SIG-M5 treated with dmso at 0.1 percent for 504 hours (cell line): ENCODE data around the gene TUBG2.

Experiments used
- DNase-seq: peaks from one replicate; lab custom pipeline; 2025; ENCODE audit not compliant: unreplicated experiment; lab: John Stamatoyannopoulos, UW

Gene TUBG2

DNA sequence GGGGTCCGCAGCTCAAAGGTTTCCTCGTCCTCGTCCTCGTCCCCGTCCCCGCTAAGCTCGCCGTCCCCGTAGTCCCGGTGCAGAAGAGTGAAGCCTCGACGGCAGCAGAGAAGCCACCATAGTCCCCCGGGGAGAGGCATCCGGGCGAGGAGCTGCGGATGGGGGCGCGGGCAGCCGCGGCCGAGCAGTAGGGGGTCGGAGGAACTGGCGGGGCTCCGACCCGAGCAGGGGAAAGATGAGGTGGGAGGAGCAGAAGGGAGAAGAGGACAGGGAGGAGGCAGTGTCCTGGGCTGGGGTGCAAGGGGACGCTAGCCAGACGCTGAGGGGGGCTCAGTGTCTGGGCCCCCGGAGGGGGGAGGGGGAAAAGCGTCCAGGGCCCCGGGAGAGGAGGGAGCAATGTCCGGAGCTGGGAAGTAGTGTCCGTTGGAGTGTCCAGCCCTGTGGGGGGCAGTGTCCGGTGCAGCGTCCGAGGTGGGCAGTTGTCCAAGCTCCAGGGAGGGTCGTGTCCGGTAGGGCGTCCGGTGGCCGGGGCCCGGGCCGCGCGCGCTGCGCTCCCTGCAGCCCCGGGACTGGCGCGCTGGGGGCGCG lies 17.4 kb downstream of the TUBG2 start, which contains the start of gene PLEKHH3:
Gene PLEKHH3, minus strand, starts transcription at position 571 of the 588 bp plus-strand sequence. Its CDS starts 431 bp downstream, at position 140.
- DNase-seq, result no peak

- DNase-seq, result peak; percentile 99
Observed at GRCh38 chr17:42677012-42677857, 18.2 kb downstream of the TUBG2 start.

DNA sequence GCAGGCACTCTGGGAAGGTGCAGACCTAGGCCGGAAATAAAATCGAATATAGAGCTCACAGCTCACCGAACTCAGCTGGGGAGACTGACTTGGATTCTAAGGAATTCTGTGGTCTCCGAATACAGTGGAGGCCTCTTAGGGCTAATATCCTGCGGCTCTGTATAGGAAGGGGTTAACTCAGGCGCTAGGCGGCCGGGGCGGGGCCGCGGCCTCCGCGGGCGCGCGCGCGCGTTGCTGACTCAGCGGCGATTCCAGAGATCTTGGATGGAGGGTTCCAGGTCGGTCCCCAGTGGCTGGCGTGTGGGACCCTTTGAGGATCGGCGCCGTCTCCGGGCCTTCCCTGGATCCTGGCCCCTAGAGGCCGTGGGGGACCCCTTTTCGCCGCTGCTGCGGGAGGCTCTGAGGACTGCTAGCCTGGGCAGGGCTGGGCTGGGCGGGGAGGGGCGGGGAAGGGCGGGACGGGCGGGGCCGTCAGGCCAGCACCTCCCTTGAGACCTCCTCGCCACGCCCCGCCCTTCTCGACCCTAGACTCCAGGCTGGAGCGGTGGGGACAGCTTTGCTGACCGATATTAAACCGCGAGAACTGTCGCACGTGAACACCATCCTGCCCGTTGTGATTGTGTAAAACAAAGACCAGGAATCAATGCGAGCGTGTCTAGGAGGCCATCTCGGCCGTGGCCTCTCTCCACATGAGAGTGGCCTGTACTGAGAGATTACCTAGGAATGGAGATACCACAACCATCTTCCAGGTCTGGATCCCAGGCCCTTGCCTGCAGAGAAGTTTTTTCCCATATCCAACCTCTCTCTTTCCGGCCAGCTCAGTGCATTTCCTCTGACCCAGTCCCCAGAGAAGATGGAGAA lies 19.1 kb downstream of the TUBG2 start:
- DNase-seq, result peak; percentile 82

DNA sequence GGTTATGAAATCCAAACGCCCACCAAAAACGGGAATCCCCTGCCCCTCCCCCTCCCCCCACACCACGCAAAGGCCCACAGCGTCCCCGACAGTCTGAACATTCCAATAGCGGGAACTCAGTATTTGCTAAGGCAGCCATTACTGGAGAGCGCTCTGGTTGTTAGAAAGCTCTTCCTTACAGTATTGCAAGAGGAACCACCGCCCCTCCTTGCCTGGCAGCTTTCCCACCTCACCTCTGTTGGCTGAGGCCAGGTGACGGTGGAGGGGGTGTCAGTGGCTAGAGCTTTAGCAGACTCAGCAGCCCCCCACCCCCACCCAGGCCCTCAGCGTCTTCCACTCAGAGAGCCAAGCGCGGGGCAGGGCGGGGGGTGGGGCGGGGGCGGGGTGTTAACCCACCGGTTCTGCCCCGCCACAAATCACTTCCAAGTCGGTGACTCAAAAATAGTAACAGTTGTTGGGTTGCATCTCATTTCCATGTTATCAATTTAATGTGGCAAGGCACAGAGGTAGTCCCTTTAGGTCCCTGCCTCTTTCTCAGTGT lies 19.9 kb downstream of the TUBG2 start:
- peak; percentile 18 for DNase-seq

DNA sequence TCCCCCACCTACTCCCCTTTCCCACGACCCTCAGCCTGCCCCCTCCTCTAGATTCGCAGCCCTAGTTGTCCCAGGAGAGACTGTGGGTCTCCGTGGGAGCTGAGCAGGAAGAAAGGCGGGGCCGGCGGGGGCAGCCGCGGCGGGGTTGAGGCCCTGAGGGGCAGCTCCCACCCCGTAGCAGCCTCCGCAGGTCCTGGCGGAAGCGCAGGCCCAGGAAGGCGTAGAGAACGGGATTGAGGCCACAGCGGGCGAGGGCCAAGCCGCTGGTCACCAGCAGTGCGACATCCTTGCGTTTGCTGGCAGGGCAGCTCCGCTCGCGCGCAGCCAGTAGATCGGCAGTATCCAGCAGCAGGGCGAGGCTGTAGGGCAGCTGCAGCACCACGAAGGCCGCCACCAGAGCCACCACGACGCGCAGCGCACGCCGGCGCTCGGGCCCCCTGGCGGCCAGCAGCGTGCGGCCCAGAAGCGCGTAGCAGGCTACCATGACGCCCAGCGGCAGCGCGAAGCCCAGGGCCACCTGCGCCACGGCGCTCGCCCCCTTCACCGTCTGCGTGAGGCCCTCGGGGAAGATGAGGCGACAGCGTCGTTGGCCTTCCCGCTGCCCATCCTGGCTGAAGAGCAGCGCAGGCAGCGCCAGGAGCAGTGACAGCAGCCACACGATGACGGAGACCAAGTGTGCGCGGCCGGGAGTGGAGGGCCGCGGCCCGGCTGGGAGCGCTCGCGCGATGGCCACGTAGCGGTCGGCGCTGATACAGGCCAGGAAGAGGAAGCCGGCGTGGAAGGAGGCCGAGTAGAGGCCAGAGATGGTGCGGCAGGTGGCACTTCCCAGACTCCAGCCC lies 20.6 kb downstream of the TUBG2 start:
- peak; percentile 45 for DNase-seq

- no peak for DNase-seq
Observed at GRCh38 chr17:42680331-42680808, 21.3 kb downstream of the TUBG2 start.

DNA sequence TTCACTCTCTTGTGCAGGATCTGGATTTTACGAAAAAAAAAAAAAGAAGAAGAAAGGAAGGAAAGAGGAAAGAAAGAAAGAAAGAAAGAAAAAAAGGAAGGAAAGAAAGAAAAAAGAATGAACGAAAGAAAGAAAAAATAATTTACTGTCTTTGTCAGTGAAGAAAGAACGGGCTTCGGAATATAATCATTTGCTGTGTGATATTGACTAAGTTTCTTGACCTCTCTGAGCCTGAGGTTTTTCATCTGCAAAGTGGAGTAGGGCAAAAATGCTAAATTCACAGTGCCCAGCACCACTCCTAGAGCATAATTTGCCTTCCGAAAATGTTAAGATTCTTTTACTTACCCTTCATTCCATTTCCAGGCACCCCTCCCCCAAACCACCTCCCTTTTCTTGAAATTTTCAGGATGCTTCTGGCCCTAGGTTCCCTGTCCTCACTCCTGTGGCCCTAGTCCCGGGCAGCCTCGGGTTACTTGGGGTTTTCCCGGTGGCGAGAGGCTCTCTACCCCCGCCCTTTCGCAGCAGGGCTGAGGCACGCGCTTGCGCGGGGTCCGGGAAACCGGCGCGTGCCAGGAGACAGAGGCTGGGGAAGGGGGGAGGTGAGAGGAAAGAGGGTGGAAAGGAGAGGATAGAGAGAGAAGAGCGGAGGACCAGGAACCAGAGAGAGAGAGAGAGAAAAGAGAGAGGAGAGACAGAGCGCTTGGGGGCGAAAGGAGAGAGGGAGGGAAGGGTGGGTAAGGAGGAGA lies 23.1 kb downstream of the TUBG2 start, which contains the start of gene CNTNAP1:
Gene CNTNAP1, plus strand, starts transcription at position 556 of the 746 bp plus-strand sequence. CDS start 299 bp downstream, outside the sequence.
- DNase-seq, result no peak

DNA sequence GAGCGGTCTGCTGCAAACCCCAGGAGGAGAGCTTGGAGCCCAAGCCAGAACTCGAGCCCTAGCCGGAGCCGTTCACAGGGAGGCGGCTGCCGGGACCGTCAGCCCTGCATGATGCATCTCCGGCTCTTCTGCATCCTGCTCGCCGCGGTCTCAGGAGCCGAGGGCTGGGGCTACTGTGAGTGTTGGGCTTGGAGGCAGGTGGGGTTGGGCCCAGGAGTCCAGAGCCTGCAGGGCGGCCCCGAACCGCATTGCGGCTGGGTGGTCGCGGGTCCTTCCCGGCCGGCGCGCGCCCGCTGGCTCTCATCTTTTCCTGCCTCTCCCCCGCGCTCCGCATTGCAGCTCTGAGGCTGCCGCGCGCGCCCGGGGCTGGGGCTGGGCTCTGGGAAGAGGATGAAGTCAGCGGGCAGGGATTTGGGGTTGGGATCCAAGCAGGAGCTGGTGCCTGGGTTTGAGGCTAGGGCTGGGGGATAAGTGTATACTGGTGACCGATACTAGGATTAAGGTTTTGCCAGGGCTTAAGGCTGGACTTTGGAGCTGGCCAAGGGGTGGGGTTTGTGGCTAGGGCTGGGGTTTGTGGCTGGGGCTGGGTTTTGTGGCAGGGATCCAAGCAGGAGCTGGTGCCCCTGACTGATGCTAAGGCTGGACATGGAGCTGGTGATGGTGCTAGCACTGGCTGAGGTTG lies 23.8 kb downstream of the TUBG2 start:
- DNase-seq, result peak; percentile 13

GRCh38 chr17:42683407-42684034 lies 24.4 kb downstream of the TUBG2 start:
- DNase-seq, result no peak

- DNase-seq, result no peak
Observed at GRCh38 chr17:42684929-42685556, 26.0 kb downstream of the TUBG2 start.

DNA sequence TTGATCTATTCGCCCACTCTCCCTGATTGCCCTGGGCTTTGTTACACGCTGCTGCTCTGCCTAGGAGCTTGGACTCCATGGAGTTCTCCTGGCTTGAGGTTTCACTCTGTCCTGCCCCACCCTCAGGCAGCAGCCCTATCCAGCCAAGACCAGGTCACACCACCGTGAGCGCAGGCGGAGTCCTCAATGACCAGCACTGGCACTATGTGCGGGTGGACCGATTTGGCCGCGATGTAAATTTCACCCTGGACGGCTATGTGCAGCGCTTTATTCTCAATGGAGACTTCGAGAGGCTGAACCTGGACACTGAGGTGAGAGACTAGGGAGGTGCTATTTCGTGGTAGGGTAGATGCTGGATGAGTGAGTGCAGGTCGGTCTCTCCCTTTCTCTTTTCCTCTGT lies 26.7 kb downstream of the TUBG2 start:
- DNase-seq, result no peak

DNA sequence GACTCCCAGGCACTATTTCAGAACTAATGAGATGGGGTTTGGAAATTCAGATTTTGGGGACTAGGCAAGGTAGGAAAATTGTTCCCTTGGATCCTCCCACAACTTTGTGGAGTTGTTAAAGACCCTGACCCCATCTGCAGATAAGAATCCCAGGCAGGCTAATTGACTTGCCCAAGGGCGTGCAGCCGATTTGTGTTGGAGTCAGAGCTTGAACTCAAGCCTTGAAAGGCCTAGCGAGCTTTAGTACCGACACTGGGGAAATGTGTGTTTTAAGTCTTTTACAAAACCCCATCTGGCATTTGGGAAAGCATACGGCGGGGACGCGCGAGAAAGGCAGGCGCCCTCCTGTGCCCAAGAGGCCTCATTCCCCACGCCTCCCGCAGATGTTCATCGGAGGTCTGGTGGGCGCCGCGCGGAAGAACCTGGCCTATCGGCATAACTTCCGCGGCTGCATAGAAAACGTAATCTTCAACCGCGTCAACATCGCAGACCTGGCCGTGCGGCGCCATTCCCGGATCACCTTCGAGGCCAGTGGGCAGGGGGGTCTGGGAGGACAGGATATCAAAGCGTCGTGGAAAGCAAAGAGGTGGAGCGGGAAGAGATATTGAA lies 27.5 kb downstream of the TUBG2 start:
- DNase-seq, result no peak

DNA sequence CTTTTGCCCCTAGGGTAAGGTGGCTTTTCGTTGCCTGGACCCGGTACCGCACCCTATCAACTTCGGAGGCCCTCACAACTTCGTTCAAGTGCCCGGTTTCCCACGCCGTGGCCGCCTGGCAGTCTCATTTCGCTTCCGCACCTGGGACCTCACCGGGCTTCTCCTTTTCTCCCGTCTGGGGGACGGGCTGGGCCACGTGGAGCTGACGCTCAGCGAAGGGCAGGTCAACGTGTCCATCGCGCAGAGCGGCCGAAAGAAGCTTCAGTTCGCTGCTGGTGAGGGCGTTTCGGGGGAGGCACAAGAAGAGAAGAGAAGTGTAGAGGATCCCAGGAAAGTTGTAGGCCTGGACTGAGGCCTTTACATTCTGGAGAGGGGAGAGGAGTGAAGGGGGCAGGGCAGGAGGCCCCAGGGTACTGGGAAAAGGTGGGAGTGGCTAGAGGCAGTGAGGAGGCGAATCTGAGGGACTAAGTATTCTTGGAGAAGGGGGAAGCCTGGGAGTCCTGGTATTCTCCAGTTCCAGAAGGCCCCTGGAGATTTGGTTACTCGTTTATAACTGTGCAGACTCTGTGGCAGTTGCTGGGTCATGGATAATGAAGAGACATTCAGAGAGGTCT lies 28.7 kb downstream of the TUBG2 start:
- no peak for DNase-seq

DNA sequence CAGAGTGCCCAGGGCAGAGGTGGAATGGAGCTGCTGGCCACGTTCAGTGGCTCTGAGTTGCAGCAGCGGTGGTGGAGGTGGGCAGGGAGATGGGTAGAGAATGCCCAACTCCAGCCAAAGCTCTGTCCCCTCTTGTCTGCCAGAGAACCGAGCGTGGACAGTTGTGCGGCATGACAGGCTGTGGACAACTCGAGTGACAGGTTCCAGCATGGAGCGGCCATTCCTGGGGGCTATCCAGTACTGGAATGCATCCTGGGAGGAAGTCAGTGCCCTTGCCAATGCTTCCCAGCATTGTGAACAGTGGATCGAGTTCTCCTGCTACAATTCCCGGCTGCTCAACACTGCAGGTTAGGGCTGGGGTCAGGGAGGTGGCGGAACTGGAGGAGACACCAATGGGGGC lies 31.5 kb downstream of the TUBG2 start:
- no peak for DNase-seq

DNA sequence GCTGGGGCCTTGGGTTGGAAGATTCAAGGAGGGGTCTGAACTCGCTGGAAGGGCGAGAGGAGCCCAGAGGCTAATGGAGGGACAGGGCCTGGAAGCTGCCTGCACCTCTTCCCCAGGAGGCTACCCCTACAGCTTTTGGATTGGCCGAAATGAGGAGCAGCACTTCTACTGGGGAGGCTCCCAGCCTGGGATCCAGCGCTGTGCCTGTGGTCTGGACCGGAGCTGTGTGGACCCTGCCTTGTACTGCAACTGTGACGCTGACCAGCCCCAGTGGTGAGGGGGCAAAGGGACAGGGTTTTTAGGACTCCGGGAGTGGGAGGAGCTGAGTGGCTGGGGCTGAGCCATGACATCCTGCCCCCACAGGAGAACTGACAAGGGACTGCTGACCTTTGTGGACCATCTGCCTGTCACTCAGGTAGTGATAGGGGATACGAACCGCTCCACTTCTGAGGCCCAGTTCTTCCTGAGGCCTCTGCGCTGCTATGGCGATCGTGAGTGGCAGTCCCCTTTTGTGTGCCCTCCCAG lies 32.0 kb downstream of the TUBG2 start:
- no peak for DNase-seq

- DNase-seq, result no peak
Observed at GRCh38 chr17:42692489-42692888, 33.4 kb downstream of the TUBG2 start.

- DNase-seq, result no peak
Observed at GRCh38 chr17:42694524-42694923, 35.4 kb downstream of the TUBG2 start.
